GM12878 (cell line): ENCODE results near the gene COL6A1. TPM values are rescaled to one million over a fixed set of nuclear protein-coding genes. Genes with fewer than 3 reads are reported as not detected.

ENCODE experiments used
- ATAC-seq: fragments of 200-7000 bp; cut with Tn5 transposase; 3 replicates; pipeline ENCODE4 v1.9.1; 2020; ENCODE audit warnings: mild to moderate bottlenecking, moderate library complexity
- BruUV-seq: library from RNA; stranded (reverse); fragments of 400-500 nt; replicated peaks from 2 replicates; lab custom pipeline; 2021; lab: Mats Ljungman, UMichigan
- CTCF ChIA-PET: fragments of 300-600 bp; sonication (Branson Sonifier 250); formaldehyde crosslinking; extraction: SDS; loops from one replicate; lab custom pipeline; 2021; ENCODE audit warnings: inconsistent platforms; lab: Yijun Ruan, JAX
- POLR2A ChIA-PET: fragments of 350-600 bp; formaldehyde crosslinking; extraction: SDS; loops from one replicate; lab custom pipeline; 2021; ENCODE audit warnings: inconsistent platforms; lab: Charles Lee
- RAD21 ChIA-PET: fragments of 300-600 bp; sonication (Branson Sonifier 250); formaldehyde crosslinking; loops from one replicate; lab custom pipeline; 2023; ENCODE audit warnings: antibody characterized with exemption; ENCODE audit not compliant: unreplicated experiment; lab: Charles Lee
- SMC1A ChIA-PET: fragments of 300-600 bp; sonication (Branson Sonifier 250); formaldehyde crosslinking; loops from one replicate; lab custom pipeline; 2023; ENCODE audit not compliant: unreplicated experiment, uncharacterized antibody; lab: Charles Lee
- DNase-seq: peaks from one replicate; pipeline ENCODE4 v3.0.0-alpha.2; 2011; ENCODE audit warnings: low read depth, low spot score
- FAIRE-seq: peaks from 3 replicates; lab custom pipeline; 2011; peaks lifted over from hg19 to GRCh38; lab: Jason Lieb, UNC
- H2AFZ ChIP-seq: 2 replicates; pipeline ENCODE4 v1.6.0; 2011; ENCODE audit warnings: low read depth, low read length, control low read depth; ENCODE audit not compliant: control insufficient read depth
- H3K27ac ChIP-seq: 2 replicates; pipeline ENCODE4 v1.5.1; 2011; ENCODE audit warnings: control low read depth; ENCODE audit not compliant: control insufficient read depth, insufficient read depth
- H3K27me3 ChIP-seq, 2 experiments: replicated peaks in 1 of 2; 2 replicates each; pipeline versions ENCODE4 v1.6.0 to v1.6.1; 2011; ENCODE audit warnings: low read length in 1 of 2; ENCODE audit not compliant: control insufficient read depth in 2 of 2, insufficient read depth in 2 of 2
- H3K36me3 ChIP-seq, 2 experiments: 2 replicates each; pipeline ENCODE4 v1.5.1; 2011; ENCODE audit warnings: low read length in 1 of 2; ENCODE audit not compliant: control insufficient read depth in 2 of 2, insufficient read depth in 2 of 2
- H3K4me1 ChIP-seq: 2 replicates; pipeline ENCODE4 v1.6.1; 2011; ENCODE audit warnings: mild to moderate bottlenecking, low read length, moderate library complexity, mixed read lengths; ENCODE audit not compliant: control insufficient read depth, insufficient read depth
- H3K4me2 ChIP-seq: 2 replicates; pipeline ENCODE4 v1.6.0; 2011; ENCODE audit warnings: control low read depth; ENCODE audit not compliant: control insufficient read depth, insufficient read depth
- H3K4me3 ChIP-seq: fragments of 200-600 bp; sonication (generic); 2 replicates; pipeline ENCODE4 v1.5.1; 2016
- H3K79me2 ChIP-seq: 2 replicates; pipeline ENCODE4 v1.6.0; 2011; ENCODE audit warnings: low read length; ENCODE audit not compliant: control insufficient read depth, insufficient read depth
- H3K9ac ChIP-seq: 2 replicates; pipeline ENCODE4 v1.8.0; 2011; ENCODE audit warnings: low read length, control low read depth, mixed read lengths; ENCODE audit not compliant: control insufficient read depth, insufficient read depth
- H3K9me3 ChIP-seq: replicated peaks from 3 replicates; pipeline ENCODE4 v1.5.1; 2011; ENCODE audit warnings: mild to moderate bottlenecking, low read length; ENCODE audit not compliant: control insufficient read depth, insufficient read depth
- H4K20me1 ChIP-seq: 2 replicates; pipeline ENCODE4 v1.6.0; 2011; ENCODE audit not compliant: control insufficient read depth, insufficient read depth
- DPF2 ChIP-seq: fragments of 450-650 bp; IDR thresholded peaks from 2 replicates; pipeline ENCODE4 v1.6.1; 2017; ENCODE audit warnings: mild to moderate bottlenecking
- HDAC6 ChIP-seq: fragments of 200-600 bp; sonication (generic); IDR thresholded peaks from one replicate; pipeline ENCODE4 v1.8.0; 2017; ENCODE audit warnings: antibody characterized with exemption; ENCODE audit not compliant: unreplicated experiment
- IKZF1 ChIP-seq: fragments of 450-650 bp; conservative IDR thresholded peaks from 2 replicates; pipeline ENCODE4 v1.6.1; 2017; ENCODE audit warnings: antibody characterized with exemption, mild to moderate bottlenecking
- MYB ChIP-seq: fragments of 150-350 bp; IDR thresholded peaks from 2 replicates; pipeline ENCODE4 v1.6.1; 2014; ENCODE audit warnings: mild to moderate bottlenecking, low read depth, low read length, borderline replicate concordance
- POLR2A ChIP-seq: IDR thresholded peaks from 2 replicates; pipeline ENCODE4 v1.6.1; 2011; ENCODE audit warnings: low read depth, mild to moderate bottlenecking, low read length
- RELB ChIP-seq: fragments of 450-650 bp; IDR thresholded peaks from 2 replicates; pipeline ENCODE4 v1.6.1; 2017; ENCODE audit warnings: low read depth, mild to moderate bottlenecking, moderate library complexity
- REST ChIP-seq: IDR thresholded peaks from 2 replicates; pipeline ENCODE4 v1.6.1; 2012; ENCODE audit warnings: mild to moderate bottlenecking, low read depth, low read length
- TARDBP ChIP-seq: IDR thresholded peaks from 2 replicates; pipeline ENCODE4 v1.6.1; 2016; ENCODE audit warnings: borderline replicate concordance
- TCF12 ChIP-seq: IDR thresholded peaks from 2 replicates; pipeline ENCODE4 v1.6.1; 2011; ENCODE audit warnings: low read depth, mild to moderate bottlenecking, low read length
- WGBS: methylation state at CpG from one replicate; pipeline ENCODE4 v1.1.6; 2016; ENCODE audit warnings: low lambda C conversion rate; ENCODE audit not compliant: insufficient replicate concordance, insufficient coverage; ENCODE audit errors: missing lambda C conversion rate; 5-methylcytosine and 5-hydroxymethylcytosine counted together
- in situ Hi-C: fragments of 300-500 bp; cut with MboI; formaldehyde crosslinking; loops from 9 replicates; pipeline ENCODE4 v1.14.3; 2018; ENCODE audit warnings: mixed read lengths
- intact Hi-C: fragments of 100-400 bp; cut with micrococcal nuclease; formaldehyde crosslinking; loops from one replicate; pipeline ENCODE4 v1.14.2; 2022; ENCODE audit not compliant: unreplicated experiment
- polyA plus RNA-seq, 11 experiments: library from polyadenylated mRNA; depleted of rRNA in 4 of 11; unstranded in 6 of 11; stranded (reverse) in 5 of 11; fragments of >200 nt; fragmentation: Nextera tagmentation in 4 of 11; fragmentation: Illumina TruSeq in 1 of 11; extraction: Ambion mirVana in 4 of 11; extraction: Trizol in 1 of 11; gene quantifications; 1 replicate in 1 of 11; 2 replicates in 10 of 11; pipeline versions ENCODE4 v1.2.1 to v1.2.3, GENCODE V29; 2011 to 2016; ENCODE audit warnings: inconsistent platforms in 2 of 11, missing spikeins in 2 of 11, low read depth in 1 of 11
- total RNA-seq, 4 experiments: library from RNA; depleted of rRNA in 3 of 4; stranded (reverse); fragments of >200 nt in 3 of 4; fragmentation: Illumina TruSeq in 1 of 4; extraction: Trizol in 1 of 4; gene quantifications; 2 replicates each; pipeline versions ENCODE4 v1.2.1 to v1.2.3, GENCODE V29; 2013 to 2021
- TF ChIP-seq, protein P1 (sequence below): fragments of 450-650 bp; IDR thresholded peaks from 2 replicates; pipeline ENCODE4 v1.6.1; 2016; ENCODE audit warnings: mild to moderate bottlenecking

The COL6A1 gene
- total and polyA plus RNA-seq, 10 of the 15 experiments (the other 5 are each of a cell fraction or from before 2014, with no cell fraction given), result 0.12 to 1.3 (median 0.20) TPM; not detected in 7

DNA sequence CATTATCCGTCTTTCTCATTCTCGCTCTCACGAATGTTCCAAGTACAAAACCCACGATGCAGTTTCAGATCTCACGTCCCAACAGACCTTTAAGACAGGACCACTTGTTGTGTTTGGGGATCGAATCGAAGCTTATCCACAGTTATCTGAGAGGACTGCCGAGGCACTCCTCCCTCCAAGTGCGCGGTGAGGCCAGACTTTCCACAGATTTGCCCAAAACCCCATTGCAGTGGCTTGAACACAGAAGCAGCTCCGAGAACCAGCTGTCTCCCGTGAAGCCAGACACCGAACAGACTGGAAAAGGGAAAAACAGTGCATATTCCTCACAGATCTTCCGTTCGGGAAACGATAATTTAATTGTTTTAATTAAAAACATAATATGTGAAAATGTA is 69.8 kb downstream of the COL6A1 start:
- H2AFZ ChIP-seq, result no peak overlapping the region

More for the DNA sequence above, 69.8 kb downstream of the COL6A1 start:
- ChIA-PET SMC1A (no interaction called here), RAD21 (no interaction called here), POLR2A (no interaction called here), CTCF (no interaction called here)
- BruUV-seq, result no TSS peak
- H3K79me2 ChIP-seq, result no peaks in the 10 kb centered on the region
- H3K9me3 ChIP-seq, result no peaks in the 10 kb centered on the region; the same call in 2 of the 3 replicates
- no peak overlapping the region for H3K4me3 ChIP-seq
- ATAC-seq (no peak), FAIRE-seq (no peak), DNase-seq (no peak)
- in situ Hi-C loops, result no loop called here
- no peaks in the 10 kb centered on the region for H3K36me3 ChIP-seq
- no peaks in the 10 kb centered on the region for H4K20me1 ChIP-seq
- no peak overlapping the region for H3K27ac ChIP-seq
- H3K27me3 ChIP-seq, result no peaks in the 10 kb centered on the region
- intact Hi-C loops, result no loop called here
- 52% methylated on average over 16 of the region's 16 CpGs for WGBS
- TF ChIP-seq DPF2 (no peak), MYB (no peak), TARDBP (no peak), HDAC6 (no peak), POLR2A (no peak), TCF12 (no peak), RELB (no peak), IKZF1 (no peak), REST (no peak)
- TF ChIP-seq, protein P1, sequence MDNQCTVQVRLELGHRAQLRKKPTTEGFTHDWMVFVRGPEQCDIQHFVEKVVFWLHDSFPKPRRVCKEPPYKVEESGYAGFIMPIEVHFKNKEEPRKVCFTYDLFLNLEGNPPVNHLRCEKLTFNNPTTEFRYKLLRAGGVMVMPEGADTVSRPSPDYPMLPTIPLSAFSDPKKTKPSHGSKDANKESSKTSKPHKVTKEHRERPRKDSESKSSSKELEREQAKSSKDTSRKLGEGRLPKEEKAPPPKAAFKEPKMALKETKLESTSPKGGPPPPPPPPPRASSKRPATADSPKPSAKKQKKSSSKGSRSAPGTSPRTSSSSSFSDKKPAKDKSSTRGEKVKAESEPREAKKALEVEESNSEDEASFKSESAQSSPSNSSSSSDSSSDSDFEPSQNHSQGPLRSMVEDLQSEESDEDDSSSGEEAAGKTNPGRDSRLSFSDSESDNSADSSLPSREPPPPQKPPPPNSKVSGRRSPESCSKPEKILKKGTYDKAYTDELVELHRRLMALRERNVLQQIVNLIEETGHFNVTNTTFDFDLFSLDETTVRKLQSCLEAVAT, result no peak
- no peaks in the 10 kb centered on the region for H3K4me1 ChIP-seq
- no peak overlapping the region for H3K9ac ChIP-seq
- H3K4me2 ChIP-seq, result no peak overlapping the region
